AG04450 (cell line): ENCODE data around the gene MLLT10. TPM values are rescaled to one million over a fixed set of nuclear protein-coding genes. Genes with fewer than 3 reads are reported as not detected.

Source experiments
- CTCF ChIA-PET: fragments of 300-600, 350-600 bp; formaldehyde crosslinking; extraction: SDS; loops from one replicate; lab custom pipeline; 2022; ENCODE audit warnings: antibody characterized with exemption, inconsistent platforms; lab: Charles Lee
- POLR2A ChIA-PET: fragments of 350-600 bp; formaldehyde crosslinking; extraction: SDS; loops from one replicate; lab custom pipeline; 2021; ENCODE audit warnings: antibody characterized with exemption, inconsistent platforms; lab: Yijun Ruan, JAX
- DNase-seq: peaks from one replicate; pipeline ENCODE4 v3.0.0-alpha.2; 2011; ENCODE audit warnings: low read depth, low spot score
- H3K27ac ChIP-seq: one replicate; pipeline ENCODE4 v1.5.1; 2012; ENCODE audit warnings: low read depth, low read length, control low read depth
- H3K27me3 ChIP-seq: one replicate; pipeline ENCODE4 v1.6.0; 2012; ENCODE audit warnings: low read length; ENCODE audit not compliant: control insufficient read depth, insufficient read depth
- H3K4me3 ChIP-seq: 2 replicates; pipeline ENCODE4 v1.5.1; 2011; ENCODE audit warnings: mild to moderate bottlenecking, low read depth, low read length, control low read depth
- H3K9me3 ChIP-seq: 2 replicates; pipeline ENCODE4 v1.5.1; 2012; ENCODE audit warnings: low read length; ENCODE audit not compliant: control insufficient read depth, insufficient read depth
- CTCF ChIP-seq: IDR thresholded peaks from 2 replicates; pipeline ENCODE4 v1.5.1; 2011; ENCODE audit warnings: low read depth, low read length, control low read depth, inconsistent platforms
- polyA plus RNA-seq: library from polyadenylated mRNA; depleted of rRNA; stranded (reverse); fragments of >200 nt; gene quantifications from 2 replicates; pipeline ENCODE4 v1.2.3, GENCODE V29; 2011

Gene MLLT10
- polyA plus RNA-seq, 1 experiment: 41.0 TPM

DNA sequence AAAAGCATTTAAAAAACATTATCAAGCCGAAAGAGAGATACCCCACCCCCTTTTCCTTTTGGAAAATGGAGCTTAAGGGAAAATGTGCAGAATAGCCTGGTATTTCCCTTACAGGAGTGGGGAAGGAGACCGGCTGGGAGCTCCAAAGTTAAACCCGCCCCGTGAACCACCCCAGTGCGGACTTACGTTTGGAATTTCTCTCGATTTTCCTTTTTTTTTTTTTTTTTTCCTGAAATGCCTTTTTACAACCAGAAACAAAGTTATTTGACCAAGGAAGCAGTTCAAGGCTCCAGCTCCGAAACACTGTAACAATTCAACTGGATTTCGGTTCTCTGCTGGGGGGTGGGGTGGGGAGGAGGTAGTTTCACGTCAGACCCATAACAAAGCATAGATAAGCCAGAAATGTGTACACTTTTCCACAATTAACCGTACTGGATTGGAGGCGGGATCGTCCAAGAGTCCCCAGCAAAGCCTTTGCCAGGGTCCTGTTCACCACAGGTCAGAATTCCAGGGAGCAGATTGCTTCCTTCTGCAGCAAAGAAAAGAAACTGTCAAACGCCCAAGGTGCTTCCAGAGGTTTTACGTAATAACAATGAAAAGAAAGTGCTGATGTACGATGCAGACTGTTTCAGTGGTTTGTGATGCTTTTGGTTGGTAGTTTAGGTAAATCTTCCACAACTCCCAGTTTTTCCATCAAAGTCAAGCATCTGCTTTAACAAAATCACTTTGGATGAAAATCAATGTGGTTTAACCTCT lies 15.2 kb upstream of the MLLT10 start:
- CTCF ChIA-PET: interaction anchor here (0.6 to 1.6 kb wide), 9 partner anchors 9 to 440 kb away, joined by 3 to 7 read pairs (median 3); no protein-coding TSS in a partner anchor
- Histone ChIP-seq H3K4me3 (peak overlapping the region; percentile 70), H3K27me3 (no peaks in the 10 kb centered on the region), H3K9me3 (no peaks in the 10 kb centered on the region; the same call in 1 of the 2 replicates), H3K27ac (peak overlapping the region; percentile 74)
- no peak for DNase-seq
- TF ChIP-seq CTCF: no peak
- POLR2A ChIA-PET: interaction anchor here (0.7 to 1.5 kb wide), 6 partner anchors 8 to 71 kb away, joined by 3 to 10 read pairs (median 5); no protein-coding TSS in a partner anchor

GRCh38 chr10:21519397-21519933 lies 14.6 kb upstream of the MLLT10 start:
- POLR2A ChIA-PET: no interaction called here
- Histone ChIP-seq H3K27ac (peak overlapping the region; percentile 66), H3K27me3 (no peaks in the 10 kb centered on the region), H3K4me3 (peak overlapping the region; percentile 70), H3K9me3 (no peaks in the 10 kb centered on the region; the same call in 1 of the 2 replicates)
- CTCF ChIA-PET: interaction anchor here (1.1 to 1.6 kb wide), 2 partner anchors 8 to 440 kb away, joined by 3 to 4 read pairs; no protein-coding TSS in a partner anchor
- no peak for TF ChIP-seq CTCF
- DNase-seq: no peak

GRCh38 chr10:21519941-21520436 lies 14.0 kb upstream of the MLLT10 start:
- no peak for DNase-seq
- Histone ChIP-seq H3K4me3 (peak overlapping the region; percentile 70), H3K27me3 (no peaks in the 10 kb centered on the region), H3K9me3 (no peaks in the 10 kb centered on the region; the same call in 1 of the 2 replicates), H3K27ac (peak overlapping the region; percentile 66)
- POLR2A ChIA-PET: no interaction called here
- no peak for TF ChIP-seq CTCF
- CTCF ChIA-PET: interaction anchor here (0.6 to 3.3 kb wide), 4 partner anchors 16 to 241 kb away, joined by 3 to 15 read pairs (median 7); no protein-coding TSS in a partner anchor

DNA sequence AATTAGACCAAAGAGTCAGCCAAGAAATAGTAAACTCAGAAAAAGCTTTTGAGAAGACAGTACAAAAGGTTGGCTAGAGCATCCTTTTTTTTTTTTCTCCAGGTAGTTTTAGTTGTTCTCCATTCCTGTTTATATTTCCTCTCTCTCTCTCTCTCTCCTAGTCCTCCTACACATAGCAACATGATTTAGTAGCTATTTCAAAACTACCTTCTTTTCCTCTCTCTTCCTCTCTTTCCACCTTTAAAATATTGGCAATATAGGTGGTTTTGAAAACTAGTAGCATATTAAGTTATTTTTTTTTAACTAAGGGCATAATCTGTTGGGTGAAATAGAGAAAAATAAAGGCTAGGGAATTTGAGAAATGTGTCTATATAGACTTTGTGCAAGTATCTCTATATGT lies 13.5 kb upstream of the MLLT10 start:
- no peak overlapping the region for H3K27ac ChIP-seq
- no peak for TF ChIP-seq CTCF
- ChIA-PET CTCF (interaction anchor here (0.6 to 3.3 kb wide), 6 partner anchors 16 to 1469 kb away, joined by 3 to 15 read pairs (median 5); no protein-coding TSS in a partner anchor), POLR2A (no interaction called here)
- H3K27me3 ChIP-seq: no peaks in the 10 kb centered on the region
- H3K9me3 ChIP-seq: no peaks in the 10 kb centered on the region; the same call in 1 of the 2 replicates
- no peak for DNase-seq
- H3K4me3 ChIP-seq: no peak overlapping the region
